Measurements from ENCODE around the gene ERC2.

DNA sequence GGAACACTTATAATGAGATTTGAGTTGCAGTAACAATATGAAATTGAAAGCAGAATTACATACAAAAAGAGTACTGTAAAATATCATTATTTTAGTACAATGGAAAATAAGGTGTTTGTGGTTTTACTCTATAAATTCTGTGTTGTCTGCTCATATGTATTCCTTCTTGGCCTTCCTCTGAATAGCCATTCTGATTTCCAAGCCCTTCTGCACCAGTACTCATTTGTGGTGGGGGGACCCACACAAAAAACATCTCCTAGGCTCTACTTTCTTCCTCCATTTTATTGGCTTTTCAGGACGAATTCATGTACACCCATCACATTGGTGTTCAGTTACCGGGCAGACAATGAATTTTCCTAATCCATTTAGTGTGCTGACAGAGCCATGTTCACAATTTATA is 338.2 kb downstream of the ERC2 start:
- TF ChIP-seq EZH2 (IDR thresholded peaks at IDR 0.05; ENCODE audit: low read length, unreplicated experiment) (no peak), EZH2phosphoT487 (IDR thresholded peaks at IDR 0.05; ENCODE audit: borderline replicate concordance, low read length) (no peak)
- TF ChIP-seq, protein P1, sequence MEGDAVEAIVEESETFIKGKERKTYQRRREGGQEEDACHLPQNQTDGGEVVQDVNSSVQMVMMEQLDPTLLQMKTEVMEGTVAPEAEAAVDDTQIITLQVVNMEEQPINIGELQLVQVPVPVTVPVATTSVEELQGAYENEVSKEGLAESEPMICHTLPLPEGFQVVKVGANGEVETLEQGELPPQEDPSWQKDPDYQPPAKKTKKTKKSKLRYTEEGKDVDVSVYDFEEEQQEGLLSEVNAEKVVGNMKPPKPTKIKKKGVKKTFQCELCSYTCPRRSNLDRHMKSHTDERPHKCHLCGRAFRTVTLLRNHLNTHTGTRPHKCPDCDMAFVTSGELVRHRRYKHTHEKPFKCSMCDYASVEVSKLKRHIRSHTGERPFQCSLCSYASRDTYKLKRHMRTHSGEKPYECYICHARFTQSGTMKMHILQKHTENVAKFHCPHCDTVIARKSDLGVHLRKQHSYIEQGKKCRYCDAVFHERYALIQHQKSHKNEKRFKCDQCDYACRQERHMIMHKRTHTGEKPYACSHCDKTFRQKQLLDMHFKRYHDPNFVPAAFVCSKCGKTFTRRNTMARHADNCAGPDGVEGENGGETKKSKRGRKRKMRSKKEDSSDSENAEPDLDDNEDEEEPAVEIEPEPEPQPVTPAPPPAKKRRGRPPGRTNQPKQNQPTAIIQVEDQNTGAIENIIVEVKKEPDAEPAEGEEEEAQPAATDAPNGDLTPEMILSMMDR (conservative IDR thresholded peaks at IDR 0.05; ENCODE audit: low read depth, low read length): no peak

All from PC-3 (cell line).